Endometrial microvascular endothelial cells (primary cell): ENCODE results near the gene KCNQ1OT1. TPM values are rescaled to one million over a fixed set of nuclear protein-coding genes. Genes with fewer than 3 reads are reported as not detected.
"Not testable (repeated sequence)": the region's sequence is repeated elsewhere in the genome, so short reads cannot be mapped to it uniquely, and the experiment has no call there.

Experiments used
- in situ Hi-C: cut with HindIII; loops from 2 replicates; pipeline ENCODE4 v1.10.0; 2017; ENCODE audit warnings: low sequenced_read_pairs, low pct_unique_long_range_greater_than_20kb; ENCODE audit errors: inconsistent ontology term
- total RNA-seq: library from RNA; depleted of rRNA; stranded (reverse); fragments of >200 nt; gene quantifications from one replicate; pipeline ENCODE4 v1.2.3, GENCODE V29; 2015; ENCODE audit errors: inconsistent ontology term

Gene KCNQ1OT1
- total RNA-seq, 1 donor from 2014 or later, result 0.09 TPM

DNA sequence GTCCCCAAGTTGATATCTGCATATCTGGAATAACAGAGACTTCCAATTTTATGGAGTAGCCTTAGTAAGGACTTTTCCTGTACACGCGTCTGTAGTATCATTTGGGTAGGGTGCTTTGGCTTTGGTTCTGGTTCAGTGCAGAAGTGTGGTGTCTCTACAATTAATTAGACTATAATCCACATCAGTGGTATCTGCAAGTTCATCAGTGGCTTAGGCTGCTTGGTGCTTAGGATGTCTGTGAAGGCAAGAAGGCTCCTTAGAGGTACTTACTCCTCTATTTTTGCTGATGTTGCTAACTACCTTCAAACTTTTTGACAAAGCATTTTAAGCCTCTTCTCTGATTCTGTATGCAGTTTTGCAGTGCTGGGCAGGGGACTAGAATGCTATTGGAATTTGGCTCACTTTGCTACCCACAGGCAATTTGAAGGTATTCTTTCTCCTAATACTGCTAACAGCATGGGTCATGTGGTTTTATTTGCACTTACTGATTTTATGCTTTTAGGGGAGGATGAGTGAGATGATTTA is 49.4 kb downstream of the KCNQ1OT1 start:
- in situ Hi-C loops, result no loop called here

DNA sequence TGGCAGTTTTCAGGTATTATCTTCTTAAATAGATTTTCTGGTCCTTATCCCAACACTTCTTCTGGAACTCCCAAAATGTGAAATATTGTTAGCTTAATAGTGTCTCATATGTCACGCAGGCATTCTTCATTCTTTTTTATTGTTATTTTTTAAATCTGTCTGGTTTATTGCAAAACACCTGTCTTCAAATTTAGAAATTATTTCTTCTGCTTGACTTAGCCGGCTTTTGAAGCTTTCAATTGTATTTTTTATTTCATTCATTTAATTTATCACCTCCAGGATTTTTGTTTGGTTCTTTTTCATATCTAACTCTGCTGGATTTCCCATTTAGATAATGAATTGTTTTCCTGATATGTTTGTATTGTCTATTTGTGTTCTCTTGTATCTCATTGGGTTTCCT is 49.9 kb downstream of the KCNQ1OT1 start:
- in situ Hi-C loops, result no loop called here

GRCh38 chr11:2649400-2649799 is 50.4 kb downstream of the KCNQ1OT1 start:
- in situ Hi-C loops, result no loop called here

DNA sequence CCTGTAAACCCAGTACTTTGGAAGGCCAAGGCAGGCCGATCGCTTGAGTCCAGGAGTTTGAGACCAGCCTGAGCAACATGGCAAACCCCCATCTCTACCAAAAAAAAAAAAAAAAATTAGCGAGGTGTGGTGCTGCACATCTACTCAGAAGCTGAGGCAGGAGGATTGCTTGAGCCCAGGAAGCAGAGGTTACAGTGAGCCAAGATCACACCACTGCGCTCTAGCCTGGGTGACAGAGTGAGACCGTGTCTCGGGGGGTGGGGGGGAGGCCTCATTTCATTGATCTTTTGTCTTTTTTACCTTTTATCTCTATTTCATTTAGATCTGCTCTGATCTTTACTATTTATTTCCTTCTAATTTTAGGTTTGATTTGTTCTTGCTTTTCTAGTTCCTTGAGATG is 51.8 kb downstream of the KCNQ1OT1 start:
- in situ Hi-C loops, result no loop called here

GRCh38 chr11:2647167-2647566 is 52.6 kb downstream of the KCNQ1OT1 start:
- in situ Hi-C loops, result no loop called here

GRCh38 chr11:2645779-2646118 is 54.0 kb downstream of the KCNQ1OT1 start:
- in situ Hi-C loops, result no loop called here

DNA sequence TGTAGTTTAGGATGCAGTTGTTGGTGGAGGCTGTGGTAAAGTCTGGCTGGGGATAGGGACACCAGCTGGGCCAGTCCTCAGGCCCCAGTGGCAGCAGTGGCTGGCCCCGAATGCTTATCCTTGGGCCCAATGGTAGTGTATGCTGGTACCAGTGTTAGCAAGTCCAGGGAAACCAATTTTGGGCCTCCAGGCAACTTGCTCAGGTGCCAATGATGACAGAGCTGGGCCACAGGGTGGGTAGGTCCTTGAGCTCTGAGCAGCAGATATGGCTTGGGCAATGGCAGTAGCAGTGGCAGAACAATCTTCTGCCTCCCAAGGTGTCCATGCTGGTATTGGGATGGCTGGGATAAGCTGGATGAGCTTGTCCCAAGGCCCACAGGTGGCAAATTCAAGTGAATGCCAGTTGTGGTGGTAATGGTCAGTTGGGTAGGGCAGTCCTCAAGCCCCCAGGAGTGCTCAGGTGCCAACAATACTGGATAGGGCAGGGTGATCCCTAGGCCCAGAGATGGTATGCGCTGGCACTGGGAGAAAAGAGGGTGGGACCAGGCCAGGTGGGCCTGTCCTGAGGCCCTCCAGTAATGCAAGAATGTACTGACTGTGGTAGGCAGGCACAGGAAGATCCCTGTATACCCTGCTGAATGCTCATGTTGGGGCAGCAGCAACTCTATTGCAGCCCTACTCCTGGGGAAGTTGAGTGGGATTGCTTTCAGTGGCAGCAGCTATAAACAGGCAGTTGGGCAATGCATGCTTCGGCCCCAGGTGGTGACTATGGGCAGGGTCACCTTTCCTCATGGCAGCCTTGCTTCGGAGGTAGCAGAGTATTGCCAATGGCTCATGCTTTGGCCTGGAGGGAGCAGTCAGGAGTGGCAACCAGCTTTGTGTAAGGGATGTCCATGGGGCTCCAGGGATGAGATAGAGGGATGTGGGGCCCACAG is 54.7 kb downstream of the KCNQ1OT1 start:
- in situ Hi-C loops, result no loop called here

DNA sequence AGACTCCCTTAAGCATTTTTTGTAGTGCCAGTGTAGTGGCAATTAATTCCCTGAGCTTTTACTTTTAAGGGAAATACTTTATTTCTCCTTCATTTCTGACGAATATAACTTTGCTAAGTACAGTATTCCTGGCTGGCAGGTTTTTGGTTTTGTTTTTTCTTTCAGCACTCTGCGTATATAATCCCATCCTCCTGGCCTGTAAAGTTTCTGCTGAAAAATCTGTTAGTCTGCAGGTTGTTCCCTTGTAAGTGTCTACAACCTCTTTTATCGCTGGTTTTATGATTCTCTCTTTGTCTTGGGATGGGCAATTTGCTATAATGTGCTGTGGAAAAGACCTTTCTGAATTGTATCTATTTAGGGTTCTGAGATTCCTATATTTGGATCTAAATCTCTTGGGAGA is 56.0 kb downstream of the KCNQ1OT1 start:
- in situ Hi-C loops, result no loop called here

DNA sequence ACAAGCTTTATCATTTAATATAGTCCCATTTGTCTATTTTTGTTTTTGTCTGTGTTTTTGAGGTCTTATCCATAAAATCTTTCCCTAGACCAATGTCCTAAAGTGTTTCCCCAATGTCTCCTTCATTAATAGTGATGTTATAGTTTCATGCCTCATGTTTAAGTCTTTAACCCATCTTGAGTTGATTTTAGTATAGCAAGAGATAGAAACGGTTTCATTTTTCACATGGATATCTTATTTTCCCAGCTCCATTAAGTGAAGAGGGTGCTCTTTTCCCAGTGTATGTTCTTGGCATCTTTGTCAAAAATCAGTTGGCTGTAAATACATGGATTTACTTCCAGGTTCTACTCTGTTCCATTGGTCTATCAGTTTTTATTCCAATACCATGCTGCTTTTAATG is 58.2 kb downstream of the KCNQ1OT1 start:
- in situ Hi-C loops, result no loop called here

DNA sequence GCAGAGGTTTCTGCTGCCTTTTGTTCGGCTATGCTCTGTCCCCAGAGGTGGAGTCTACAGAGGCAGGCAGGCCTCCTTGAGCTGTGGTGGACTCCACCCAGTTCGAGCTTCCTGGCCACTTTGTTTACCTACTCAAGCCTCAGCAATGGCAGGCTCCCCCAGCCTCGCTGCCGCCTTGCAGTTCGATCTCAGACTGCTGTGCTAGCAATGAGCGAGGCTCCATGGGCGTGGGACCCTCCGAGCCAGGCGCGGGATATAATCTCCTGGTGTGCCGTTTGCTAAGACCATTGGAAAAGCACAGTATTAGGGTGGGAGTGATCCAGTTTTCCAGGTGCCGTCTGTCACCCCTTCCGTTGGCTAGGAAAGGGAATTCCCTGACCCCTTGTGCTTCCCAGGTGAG is 60.0 kb downstream of the KCNQ1OT1 start:
- in situ Hi-C loops, result not testable (repeated sequence)

DNA sequence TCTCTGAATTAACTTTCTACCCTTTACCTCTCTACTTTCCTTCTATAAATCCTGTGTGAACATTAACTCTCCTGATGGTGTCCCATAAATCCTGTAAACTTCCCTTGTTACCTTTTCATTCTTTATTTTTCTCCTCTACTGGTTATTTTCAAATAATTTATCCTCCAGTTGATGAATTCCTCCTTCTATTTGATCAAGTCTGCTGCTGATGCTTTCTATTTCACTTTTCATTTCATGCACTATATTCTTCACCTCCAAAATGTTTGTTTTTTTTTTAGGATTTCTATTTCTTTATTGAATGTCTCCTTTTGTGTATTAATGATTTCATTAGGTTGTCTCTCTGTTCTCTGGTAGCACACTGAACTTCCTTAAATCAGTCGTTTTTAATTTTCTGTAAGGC is 68.6 kb downstream of the KCNQ1OT1 start:
- in situ Hi-C loops, result no loop called here

DNA sequence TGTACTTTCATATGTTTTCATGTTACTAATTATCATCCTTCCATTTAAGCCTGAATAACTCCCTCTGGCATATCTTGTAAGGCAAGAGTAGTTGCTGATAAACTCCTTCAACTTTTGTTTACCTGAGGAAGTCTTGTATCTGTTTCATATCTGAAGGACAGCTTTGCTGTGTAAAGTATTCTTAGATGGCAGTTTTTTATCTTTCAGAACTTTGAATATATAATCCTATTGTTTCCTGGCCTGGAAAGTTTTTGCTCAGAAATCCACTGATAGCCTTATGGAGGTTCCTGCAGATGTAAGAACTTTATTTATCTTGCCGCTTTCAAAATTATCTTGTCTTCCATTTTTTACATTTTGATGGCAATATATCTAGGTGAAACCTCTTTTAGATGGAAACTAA is 69.1 kb downstream of the KCNQ1OT1 start:
- in situ Hi-C loops, result no loop called here

DNA sequence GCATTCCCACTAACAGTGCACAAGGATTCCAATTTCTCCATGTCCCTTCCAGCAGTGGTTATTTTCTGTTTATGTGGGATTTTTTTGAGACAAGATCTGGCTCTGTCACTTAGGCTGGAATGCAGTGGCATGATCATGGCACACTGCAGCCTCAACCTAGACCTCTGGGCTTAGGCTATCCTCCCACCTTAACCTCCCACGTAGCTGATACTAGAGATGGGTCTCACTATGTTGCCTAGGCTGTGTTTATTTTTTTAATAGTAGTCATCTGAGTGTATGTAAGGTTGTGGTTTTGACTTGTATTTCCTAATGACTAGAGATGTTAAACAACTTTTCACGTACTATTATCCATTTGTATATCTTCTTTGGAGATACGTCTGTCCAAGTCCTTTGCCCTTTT is 74.6 kb downstream of the KCNQ1OT1 start:
- in situ Hi-C loops, result no loop called here

GRCh38 chr11:2621894-2622293 is 77.9 kb downstream of the KCNQ1OT1 start:
- in situ Hi-C loops, result no loop called here

GRCh38 chr11:2612884-2613571 is 86.8 kb downstream of the KCNQ1OT1 start:
- in situ Hi-C loops, result no loop called here

GRCh38 chr11:2609345-2609744 is 90.4 kb downstream of the KCNQ1OT1 start:
- in situ Hi-C loops, result no loop called here

DNA sequence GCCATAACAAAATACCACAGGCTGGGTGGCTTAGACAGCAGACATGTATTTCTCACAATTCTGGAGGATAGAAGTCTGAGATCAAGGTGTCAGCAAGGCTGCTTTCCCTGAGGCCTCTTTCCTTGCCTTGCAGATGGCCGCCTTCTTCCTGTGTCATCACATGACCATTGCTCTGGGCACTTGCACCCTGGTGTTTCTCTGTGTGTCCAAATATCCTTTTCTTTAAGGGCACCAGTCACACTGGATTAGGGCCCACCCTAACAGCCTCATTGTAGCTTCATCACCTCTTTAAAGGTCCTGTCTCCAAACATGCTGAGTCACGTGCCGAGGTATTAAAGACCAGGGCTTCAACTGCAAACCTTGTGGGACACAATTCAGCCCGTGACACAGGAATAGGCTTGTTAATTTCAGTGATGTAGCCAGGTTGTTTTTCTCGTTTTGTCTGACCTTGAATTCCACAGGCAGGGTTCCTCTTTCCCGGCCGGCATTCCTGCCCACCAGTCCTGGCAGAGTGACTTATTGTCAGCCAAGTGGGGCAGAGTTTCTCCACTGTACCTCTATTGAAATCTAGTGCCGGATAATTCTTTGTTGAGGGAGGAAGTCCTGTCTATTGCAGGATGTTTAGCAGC is 100.1 kb downstream of the KCNQ1OT1 start:
- in situ Hi-C loops, result no loop called here

GRCh38 chr11:2595204-2595603 is 104.6 kb downstream of the KCNQ1OT1 start:
- in situ Hi-C loops, result no loop called here

GRCh38 chr11:2594267-2594666 is 105.5 kb downstream of the KCNQ1OT1 start:
- in situ Hi-C loops, result no loop called here
